OCI-LY3 (cell line): ENCODE results near the gene FAM83B.

ENCODE experiments used
- CTCF ChIP-seq: fragments of 200-600, 300-600 bp; sonication (generic); IDR thresholded peaks from 2 replicates; pipeline ENCODE4 v1.5.1; 2014; ENCODE audit warnings: antibody characterized with exemption, low read length, low read depth
- EZH2phosphoT487 ChIP-seq: fragments of 200-600 bp; shearing (Covaris generic); IDR thresholded peaks from 2 replicates; pipeline ENCODE4 v1.6.1; 2018; ENCODE audit warnings: antibody characterized with exemption, mixed run types, low read depth

GRCh38 chr6:54881067-54881730 is 34.6 kb downstream of the FAM83B start:
- TF ChIP-seq CTCF (no peak), EZH2phosphoT487 (no peak)
